H4 (cell line): ENCODE measurements around the gene ZNF20. TPM values are rescaled to one million over a fixed set of nuclear protein-coding genes. Genes with fewer than 3 reads are reported as not detected.

ENCODE experiments used
- DNase-seq: peaks from one replicate; pipeline ENCODE4 v3.0.0-alpha.2; 2015; ENCODE audit warnings: low spot score
- total RNA-seq: library from RNA; depleted of rRNA; stranded (reverse); fragments of >200 nt; shearing (Covaris generic); gene quantifications from 2 replicates; pipeline ENCODE4 v1.2.3, GENCODE V29; 2014; rRNA removed

ZNF20 gene
- total RNA-seq: 6.9 and 21.1 TPM in 2 replicates

DNA sequence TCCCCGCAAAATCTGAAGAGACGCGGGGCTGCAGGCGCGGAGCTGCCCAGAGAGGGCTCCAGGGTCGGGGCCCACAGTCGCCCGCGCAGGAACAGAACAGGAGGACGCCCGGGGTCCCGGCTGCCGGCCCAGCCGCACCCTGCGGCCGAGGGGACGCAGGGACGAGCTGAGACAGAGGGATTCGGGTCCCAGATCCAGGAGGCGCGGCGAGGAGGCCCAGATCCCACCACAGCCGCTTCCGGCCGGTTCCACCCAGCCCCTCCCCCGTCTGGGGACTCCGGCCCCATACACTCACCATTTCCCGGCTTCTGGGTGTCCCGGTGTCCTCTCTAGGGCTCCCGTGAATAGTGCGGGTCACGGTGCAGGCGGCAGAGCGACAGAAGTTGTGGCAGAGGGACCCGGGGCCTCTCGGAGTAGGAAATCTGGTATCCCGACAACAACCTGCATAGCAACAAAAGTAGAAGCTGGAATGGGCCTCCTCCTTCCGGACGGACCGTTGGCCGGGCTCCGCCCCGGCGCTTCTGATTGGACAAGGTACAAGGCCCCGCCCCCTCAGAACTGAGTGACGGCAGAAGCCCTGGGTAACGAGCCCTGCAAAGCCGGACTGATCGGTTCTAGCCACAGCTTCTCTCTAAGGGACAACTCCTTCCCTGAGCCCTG, at the start of gene ZNF20:
TSS of gene ZNF20 (minus strand) at position 466 of the 660 bp plus-strand sequence. CDS start at position 298, 168 bp downstream.
- DNase-seq: peak; percentile 83

DNA sequence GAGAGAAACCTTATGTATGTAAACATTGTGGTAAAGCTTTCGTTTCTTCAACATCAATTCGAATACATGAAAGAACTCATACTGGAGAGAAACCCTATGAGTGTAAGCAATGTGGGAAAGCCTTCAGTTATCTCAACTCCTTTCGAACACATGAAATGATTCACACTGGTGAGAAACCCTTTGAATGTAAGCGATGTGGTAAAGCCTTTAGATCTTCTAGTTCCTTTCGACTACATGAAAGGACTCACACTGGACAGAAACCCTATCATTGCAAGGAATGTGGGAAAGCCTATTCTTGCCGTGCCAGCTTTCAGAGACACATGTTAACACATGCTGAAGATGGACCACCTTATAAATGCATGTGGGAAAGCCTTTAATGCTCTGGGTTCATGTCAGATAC, 47.5 kb upstream of the ZNF20 start:
- DNase-seq: no peak

DNA sequence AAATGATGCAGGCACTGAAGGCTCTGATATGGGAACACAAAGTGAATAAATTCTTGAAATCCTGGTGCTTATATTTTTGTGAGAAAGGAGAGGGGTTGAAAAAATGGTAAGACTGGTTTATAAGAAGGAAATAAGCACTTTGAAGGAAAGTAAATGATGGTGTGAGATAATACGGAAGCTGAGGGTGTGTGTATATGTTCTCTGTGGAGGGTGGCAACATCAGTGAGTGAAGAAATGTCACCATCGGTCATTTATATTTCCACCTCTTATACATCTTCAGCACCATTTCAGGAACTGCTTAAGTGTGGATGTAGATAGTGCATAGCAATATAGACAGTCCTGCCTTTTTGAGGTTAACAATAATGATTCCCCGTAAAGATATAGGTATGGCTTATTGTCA, 40.2 kb upstream of the ZNF20 start:
- no peak for DNase-seq

DNA sequence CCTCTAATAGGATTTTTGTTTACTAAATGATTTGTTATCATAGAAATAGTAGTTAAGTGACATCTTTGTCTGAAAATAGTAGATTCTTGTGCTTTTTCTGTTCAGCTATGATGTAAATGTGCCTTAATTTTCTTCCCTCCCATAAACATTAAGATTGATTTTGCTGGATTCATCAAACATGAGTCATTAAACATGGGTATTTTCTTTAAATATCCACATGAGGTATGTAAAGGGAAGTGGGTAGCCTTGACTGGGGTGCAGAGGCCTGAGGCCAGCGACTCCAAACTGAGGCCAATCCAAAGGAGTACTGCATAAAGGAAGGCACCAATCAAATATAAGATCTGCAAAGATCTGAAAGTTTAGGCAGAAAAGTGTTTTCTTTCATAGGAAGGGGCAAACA, 26.5 kb upstream of the ZNF20 start:
- no peak for DNase-seq

DNA sequence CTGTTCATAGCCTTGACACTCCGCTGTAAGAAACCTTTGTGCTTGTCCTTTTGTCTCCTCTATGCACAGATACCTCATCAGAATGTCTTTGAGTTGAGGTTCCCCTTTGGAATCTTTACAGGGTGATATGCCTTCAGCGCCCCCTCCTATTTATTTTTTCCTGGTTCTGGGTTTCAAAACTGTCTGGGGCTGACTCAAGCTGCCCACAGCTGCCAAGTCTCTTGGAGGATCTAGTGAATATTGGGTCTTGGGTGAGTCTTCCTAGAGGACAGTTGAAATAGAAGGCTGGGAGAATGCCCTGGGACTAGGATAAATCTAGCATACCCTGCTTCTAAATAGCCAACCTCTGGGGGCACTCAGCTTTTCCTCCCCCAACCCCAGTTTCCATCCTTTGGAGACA, 23.7 kb upstream of the ZNF20 start:
- no peak for DNase-seq

DNA sequence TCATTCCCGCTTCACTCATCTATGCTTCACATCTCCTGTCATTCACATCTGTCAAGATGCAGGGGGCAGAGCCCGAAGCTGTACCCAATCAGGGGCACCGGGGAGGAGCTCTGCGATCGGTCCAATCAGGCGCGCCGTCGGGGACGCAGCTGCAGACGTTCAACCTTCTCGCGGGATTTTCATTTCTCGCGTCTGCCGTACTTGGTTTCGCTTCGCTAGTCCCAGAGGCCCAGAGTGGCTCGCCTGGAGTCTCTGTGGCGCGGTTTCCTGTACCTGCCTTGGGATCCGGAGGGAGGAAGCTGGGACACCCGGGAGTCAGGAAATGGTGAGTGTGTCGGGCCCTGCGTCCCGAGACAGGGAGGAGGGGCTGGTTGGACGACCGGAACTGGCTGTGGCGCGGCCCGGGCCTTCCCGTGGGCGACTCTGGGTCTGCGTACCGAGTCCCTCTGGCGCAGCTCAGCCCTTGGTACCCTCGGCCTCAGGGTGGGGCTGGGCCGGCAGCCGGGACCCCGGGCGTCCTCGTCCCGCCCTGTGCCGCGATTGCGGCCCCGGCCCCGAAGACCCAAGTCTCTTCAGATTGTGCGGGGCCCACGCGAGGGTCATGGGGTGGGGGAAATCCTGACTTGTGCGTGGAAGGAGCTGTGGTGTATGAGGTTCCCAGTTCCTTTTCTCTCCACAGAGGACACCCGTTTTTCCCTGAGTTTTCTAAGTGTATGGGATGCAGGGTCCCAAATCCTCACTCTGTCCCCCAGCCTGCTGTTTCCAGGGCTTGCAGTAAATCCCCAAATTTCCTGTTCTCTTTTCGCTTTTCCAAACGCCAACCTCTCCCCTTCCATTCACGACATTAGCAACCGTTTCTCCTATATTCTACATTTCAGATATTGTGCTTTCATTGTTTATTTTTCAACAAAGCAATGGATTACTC, 23.0 kb upstream of the ZNF20 start, which contains the start of gene ZNF136:
TSS of gene ZNF136 (plus strand) at position 215 of the 925 bp plus-strand sequence. CDS start at position 323, 108 bp downstream.
- DNase-seq: peak; percentile 91

DNA sequence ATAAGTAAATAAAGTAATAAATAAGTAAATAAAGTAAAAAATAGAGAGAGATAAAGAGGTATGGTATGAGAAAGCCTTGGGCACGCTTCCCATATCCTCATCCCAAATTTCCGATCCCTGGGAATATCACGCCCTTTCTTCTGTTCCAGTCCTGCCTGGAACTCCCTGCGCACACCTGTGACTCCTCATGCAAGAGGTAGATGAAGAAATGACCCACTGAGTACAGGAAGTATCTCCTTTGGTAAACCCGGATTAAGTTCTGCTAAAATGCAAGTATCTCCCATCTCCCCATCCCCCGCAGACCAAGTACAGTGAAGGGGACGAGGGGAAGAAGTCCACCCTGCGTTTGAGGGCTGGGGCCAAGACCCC, 22.3 kb upstream of the ZNF20 start:
- DNase-seq: no peak

DNA sequence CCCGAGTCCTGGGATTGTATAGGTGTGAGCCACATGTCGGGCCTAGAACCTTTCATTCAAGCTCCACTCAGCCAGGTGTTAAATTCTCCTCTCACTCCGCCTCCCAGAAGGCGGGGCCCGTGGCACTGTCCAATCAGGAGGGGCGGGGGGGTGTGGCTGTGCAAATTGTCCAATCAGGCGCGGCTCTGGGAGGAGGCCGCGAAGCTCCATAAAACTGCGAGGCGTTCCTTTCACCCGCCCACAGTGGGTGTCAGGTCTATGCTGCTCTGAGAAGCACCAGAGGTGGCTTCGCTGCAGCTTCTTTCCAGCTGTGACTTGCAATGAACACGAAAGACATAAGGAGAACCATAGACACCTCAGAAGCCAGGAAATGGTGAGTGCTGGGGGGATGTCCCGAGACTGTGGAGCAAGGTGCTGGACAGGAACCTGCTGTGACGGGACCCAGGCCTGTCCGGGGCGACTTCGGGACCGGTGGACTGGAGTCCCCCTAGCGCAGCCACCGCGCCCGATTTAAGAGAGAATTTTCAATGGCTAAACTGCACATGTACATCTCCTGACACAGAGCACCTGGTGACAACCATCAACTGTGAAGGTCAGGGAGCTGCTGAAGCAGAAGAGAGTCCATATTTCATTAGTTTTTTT, 19.7 kb upstream of the ZNF20 start:
- no peak for DNase-seq

DNA sequence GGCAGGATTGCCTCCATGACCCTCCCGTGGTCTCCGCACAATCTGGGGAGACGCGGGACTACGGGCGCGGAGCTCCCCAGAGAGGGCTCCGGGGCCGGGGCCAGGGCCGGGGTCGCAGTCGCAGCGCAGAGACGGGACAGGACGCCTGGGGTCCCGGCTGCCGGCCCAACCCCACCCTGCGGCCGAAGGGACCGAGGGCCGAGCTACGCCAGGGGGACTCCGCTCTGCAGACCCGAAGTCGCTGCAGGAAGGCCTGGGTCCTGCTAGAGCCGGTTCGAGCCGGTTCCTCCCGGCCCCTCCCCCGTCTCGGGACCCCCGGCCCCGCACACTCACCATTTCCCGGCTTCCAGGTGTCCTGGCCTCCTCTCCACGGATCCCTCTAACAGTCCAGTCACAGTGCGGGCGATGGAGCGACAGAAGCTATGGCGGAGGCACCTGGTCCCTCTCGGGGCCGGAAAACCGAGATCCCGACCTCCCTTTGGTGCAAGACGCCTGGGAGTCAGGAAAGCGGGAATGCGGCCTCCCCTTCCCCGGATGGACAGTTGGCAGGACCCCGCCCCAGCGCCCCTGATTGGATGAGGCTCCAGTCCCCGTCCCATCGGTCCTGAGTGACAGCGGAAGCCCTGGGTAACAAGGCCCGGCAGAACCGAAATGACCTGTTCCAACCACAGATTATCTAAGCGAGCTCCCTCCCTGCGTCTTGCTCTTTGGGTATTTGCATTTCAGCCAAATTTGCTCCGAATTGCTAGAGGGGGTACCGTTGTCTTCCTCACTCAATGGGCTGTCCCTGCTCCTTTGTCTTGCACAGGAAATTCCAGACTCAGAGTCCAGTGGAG, 16.3 kb upstream of the ZNF20 start, which contains the start of gene ZNF625:
TSS of gene ZNF625 (minus strand) at position 512 of the 836 bp plus-strand sequence. CDS start at position 336, 176 bp downstream.
- DNase-seq: peak; percentile 81

DNA sequence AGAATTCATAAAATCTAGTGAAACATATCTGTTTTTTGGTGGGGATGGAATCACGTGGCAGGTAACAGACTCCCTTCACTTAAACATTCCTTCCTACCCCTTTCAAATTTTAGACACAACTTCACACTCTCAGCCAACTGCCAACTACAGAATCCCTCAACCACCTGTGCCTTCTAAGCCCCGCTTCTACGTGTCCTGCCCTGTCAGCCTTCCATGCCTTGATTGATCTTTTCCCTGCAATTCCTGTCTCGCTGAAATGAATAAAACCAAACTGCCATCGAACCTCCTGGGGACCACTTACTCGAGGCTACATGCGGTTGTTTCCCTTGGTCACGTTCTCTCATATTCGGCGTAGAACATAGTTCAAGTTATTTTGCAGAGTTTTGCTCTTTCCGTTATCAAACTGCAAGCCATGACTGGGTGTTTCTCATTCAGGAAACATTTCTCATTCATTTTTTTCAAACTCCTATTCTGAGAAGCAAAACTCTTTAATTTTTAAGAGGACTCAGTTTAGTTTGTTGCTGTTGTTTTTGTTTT, 15.2 kb upstream of the ZNF20 start:
- DNase-seq: no peak

DNA sequence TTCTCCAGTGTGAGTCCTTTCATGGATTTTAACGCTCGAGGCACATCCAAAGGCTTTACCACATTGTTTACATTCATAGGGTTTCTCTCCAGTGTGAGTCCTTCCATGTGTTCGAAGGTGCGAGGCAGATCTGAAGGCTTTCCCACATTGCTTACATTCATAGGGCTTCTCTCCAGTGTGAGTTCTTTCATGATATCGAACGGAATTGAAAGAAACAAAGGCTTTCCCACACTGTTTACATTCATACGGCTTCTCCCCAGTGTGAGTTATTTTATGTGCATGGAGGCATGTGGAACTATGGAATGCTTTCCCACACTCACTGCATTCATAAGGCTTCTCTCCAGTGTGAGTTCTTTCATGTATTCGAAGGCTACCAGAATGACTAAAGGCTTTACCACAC, 5.2 kb upstream of the ZNF20 start:
- DNase-seq: no peak

DNA sequence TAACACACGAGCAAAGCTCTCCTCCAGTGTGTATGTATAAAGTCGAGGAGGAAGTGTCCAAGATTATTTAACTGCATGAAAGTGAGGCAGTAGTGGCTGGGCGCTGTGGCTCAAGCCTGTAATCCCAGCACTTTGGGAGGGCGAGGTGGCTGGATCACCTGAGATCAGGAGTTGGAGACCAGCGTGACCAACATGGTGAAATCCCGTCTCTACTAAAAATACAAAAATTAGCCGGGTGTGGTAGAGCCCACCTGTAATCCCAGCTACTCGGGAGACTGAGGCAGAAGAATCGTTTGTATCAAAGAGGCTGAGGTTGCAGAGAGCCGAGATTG, 1.2 kb upstream of the ZNF20 start:
- DNase-seq: no peak

DNA sequence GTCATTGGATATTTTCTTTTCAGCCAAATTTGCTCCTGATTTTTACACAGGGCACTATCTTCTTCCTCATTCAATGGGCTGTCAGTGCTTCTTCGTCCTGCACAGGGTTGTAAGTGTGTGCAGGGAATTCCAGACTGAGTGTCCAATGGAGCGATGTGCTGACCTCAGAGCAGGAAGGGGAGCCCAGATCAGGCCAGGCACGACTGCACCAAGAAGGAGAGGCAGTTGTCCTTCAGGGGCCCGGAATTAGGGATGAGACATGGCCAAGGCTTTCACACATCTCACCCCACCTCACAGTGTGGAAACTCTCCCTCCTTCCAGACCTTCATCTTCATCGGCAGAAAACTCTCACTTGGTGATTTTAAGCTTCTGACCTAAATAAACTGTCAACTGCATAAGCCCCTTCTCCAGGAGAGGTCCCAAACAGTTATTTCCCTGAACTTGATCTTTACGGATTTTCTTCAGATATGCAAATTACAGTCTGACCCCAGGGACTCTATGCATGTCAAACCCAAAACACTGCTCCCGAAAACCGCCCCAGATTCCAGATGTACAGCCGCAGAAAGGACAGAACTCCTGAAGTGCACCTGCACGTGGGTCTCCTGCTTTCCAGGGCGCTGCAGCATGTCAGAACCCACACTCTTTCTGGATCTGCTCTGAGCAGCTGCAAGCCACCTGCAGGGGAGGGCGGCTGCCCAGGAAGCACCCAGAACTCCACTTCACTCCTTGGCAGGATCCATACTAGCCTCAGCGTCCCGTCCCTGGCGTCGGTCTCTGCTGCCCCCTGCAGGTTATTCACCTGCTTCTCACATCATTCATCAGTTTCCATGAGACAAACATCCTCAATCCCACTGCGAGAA, 625 bp upstream of the ZNF20 start:
- peak; percentile 76 for DNase-seq

DNA sequence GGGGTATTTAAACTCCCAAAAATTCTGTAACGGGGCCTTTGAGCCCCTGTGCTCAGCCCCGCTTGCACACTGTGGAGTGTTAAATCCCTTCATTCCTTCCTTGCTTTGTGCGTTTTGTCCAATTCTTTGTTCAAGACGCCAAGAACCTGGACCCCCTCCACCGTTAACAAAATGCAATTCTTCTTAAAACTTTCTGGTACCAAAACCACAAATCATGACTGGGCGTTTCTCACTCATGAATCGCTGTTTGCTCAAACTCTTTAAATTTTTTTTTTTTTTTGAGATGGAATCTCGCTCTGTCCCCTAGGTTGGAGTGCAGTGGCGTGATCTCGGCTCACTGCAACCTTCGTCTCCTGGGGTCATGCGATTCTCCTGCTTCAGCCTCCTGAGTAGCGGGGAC, 881 bp downstream of the ZNF20 start:
- DNase-seq: no peak

DNA sequence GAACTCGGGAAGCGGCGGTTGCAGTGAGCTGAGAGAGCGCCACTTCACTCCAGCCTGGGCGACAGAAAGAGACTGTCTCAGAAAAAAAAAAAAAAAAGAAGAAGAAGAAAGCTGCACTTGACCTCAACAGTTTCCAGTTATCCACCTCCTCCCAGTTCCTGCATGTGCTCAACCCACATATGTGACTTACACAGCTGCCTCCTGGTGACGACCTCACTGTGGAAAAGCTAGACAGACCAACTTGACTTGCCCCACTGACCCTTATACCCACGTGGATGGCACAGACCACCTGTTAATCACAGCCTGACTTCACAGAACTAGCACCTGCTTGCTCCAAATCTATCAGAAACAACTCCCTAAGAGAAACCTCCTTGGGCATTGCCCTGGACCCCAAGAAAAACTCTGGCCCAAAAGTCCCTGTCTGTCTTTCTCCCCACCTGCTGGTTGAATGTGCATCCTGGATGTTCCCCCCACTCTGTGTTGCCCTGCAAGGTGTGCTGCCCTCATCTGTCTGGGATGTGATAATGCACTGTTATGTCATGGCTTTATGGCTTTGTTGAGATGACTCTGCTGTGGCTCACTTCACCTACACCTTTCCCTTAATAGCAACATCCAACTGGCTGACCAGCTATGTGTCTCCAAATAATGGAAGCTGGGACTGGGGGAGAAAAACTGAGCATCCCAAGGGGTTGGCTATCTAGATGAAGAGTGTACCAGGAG, 2.8 kb downstream of the ZNF20 start:
- no peak for DNase-seq

DNA sequence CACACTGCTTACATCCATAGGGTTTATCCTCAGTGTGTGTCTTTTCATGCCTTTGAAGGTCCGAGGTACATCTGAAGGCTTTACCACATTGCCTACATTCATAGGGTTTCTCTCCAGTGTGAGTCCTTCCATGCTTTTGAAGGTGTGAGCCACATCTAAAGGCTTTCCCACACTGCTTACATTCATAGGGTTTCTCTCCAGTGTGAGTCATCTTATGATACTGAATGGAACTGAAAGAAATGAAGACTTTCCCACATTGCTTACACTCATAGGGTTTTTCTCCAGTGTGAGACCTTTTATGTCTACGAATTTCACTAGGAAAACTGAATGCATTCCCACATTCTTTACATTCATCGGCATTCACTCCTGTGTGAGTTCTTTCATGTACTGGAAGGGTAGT, 7.1 kb downstream of the ZNF20 start:
- DNase-seq: no peak

DNA sequence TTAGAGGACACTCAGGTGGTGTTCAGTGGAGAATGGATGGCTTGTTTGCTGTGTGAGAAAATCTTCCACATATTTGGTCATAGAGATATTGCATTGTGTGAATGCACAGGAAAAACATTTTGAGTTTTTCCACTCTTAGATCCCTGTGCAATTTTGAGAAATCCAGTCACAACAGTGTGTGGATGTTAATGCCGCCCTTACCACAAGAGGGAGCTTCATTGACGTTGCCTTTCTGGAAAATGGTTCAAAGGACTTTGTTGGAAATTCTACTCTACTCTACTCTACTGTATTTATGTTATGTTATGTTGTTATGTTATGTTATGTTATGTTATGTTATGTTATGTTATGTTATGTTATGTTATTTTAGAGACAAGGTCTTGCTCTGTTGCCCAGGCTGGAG, 13.4 kb downstream of the ZNF20 start:
- no peak for DNase-seq

DNA sequence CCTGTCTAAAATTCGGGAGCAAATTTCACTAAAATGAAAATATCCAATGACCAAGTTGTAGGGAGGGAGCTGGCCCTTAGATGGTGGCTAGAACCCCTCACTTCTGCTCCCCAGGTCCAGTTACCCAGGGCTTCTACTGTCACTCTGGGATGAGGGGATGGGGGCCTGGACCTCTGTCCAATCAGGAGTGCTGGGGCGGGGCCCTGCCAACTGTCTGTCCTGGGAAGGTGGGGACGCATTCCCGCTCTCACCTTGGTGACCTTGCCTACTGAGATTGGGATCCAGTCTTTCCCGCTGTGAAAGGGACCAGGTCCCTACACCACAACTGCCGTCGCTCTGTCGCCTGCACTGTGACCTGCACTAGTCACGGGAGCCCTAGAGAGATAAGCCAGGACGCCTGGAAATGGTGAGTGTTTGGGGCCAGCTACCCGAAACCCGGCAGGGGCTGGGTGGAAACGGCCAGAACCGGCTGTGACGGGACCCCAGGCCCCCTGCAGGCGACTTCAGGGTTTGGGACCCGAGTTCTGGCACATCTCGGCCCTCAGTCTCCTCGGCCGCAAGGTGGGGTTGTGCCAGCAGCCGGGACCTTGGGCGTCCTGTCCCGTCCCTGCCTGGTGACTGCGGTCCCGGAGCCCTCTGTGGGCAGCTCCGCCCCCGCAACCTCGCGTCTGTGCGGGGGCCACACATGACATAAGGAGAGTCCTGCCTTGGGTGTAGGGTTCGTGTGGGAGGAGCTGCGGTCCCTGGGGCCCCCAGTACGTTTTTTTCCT, 22.8 kb downstream of the ZNF20 start:
- no peak for DNase-seq

DNA sequence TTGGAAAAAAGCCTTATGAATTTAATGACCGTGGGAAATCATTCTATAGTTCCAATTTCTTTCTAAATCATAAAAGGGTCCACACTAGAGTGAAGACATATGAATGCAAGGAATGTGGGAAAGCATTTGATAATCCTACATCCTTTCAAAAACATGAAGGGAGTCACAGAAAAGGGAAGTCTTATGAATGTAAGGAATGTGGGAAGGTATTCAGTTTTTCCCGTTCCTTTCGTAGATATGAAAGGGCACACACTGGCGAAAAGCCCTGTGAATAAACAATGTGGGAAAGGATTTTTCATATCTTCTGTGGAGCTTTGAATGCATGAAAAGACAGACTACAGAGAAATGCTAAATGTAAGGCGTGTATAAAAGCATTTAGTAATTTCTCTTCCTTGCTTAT, 27.0 kb downstream of the ZNF20 start:
- no peak for DNase-seq
